Spinal cord (tissue), 10 donors: ENCODE results near the gene TGM5. TPM values are rescaled to one million over a fixed set of nuclear protein-coding genes. Genes with fewer than 3 reads are reported as not detected.

Source experiments
- DNase-seq, 6 donors: peaks; one replicate each; pipeline versions ENCODE4 v3.0.0 to v3.0.0-alpha.2; 2013 to 2015; ENCODE audit warnings: low spot score in 6 of 6, low read depth in 4 of 6
- H3K27ac ChIP-seq: one replicate; pipeline ENCODE4 v1.5.1; 2013; ENCODE audit warnings: low read depth, low read length, control low read depth
- H3K27me3 ChIP-seq: one replicate; pipeline ENCODE4 v1.6.1; 2013; ENCODE audit warnings: low read length; ENCODE audit not compliant: control insufficient read depth, insufficient read depth
- H3K36me3 ChIP-seq: one replicate; pipeline ENCODE4 v1.6.1; 2013; ENCODE audit warnings: low read length; ENCODE audit not compliant: control insufficient read depth, insufficient read depth
- H3K4me1 ChIP-seq: one replicate; pipeline ENCODE4 v1.6.1; 2013; ENCODE audit warnings: low read length; ENCODE audit not compliant: control insufficient read depth, insufficient read depth
- H3K4me3 ChIP-seq: one replicate; pipeline ENCODE4 v1.5.1; 2013; ENCODE audit warnings: low read depth, low read length, control low read depth
- H3K9me3 ChIP-seq: one replicate; pipeline ENCODE4 v1.6.1; 2013; ENCODE audit warnings: low read length; ENCODE audit not compliant: control insufficient read depth, insufficient read depth
- WGBS: methylation state at CpG from one replicate; pipeline ENCODE4 v1.1.5; 2013; ENCODE audit warnings: missing lambda C conversion rate; ENCODE audit not compliant: insufficient coverage; 5-methylcytosine and 5-hydroxymethylcytosine counted together
- long read RNA-seq, 4 donors: transcript quantifications; one replicate each; lab custom pipeline, GENCODE V29; 2026
- polyA plus RNA-seq, 2 donors: library from polyadenylated mRNA; unstranded; fragments of 120-200 nt; gene quantifications; one replicate each; pipeline ENCODE4 v1.2.1, GENCODE V29; 2013; ENCODE audit not compliant: insufficient read length in 2 of 2
- total RNA-seq, 2 donors: library from RNA; depleted of rRNA in 1 of 2; stranded (reverse); fragments of 120-200 nt in 1 of 2; fragments of >200 nt in 1 of 2; gene quantifications; one replicate each; pipeline versions ENCODE4 v1.2.3 to v1.2.4, GENCODE V29; 2013 to 2014
- donor health status: healthy.

Gene TGM5
- total RNA-seq (under 1 TPM in 1 of 2 donors, not detected in 1; 0.10 TPM), polyA plus RNA-seq (not detected)
- long read RNA-seq, donor 1, result 0 reads
- long read RNA-seq, donor 2, result 0 reads
- long read RNA-seq, donor 3, result 0 reads
- long read RNA-seq, donor 4, result 0 reads

GRCh38 chr15:43266834-43267233 lies at the start of gene TGM5:
TGM5 (minus strand) TSS chr15:43266928; CDS start chr15:43266849, 79 bp downstream.
- Histone ChIP-seq H3K27ac (no peak within 1 kb of the TSS), H3K4me3 (no peak within 1 kb of the TSS), H3K27me3 (no peaks in the 10 kb centered on the region), H3K4me1 (peaks cover 6% of the 10 kb centered on the region), H3K36me3 (no peaks in the 10 kb centered on the region), H3K9me3 (no peaks in the 10 kb centered on the region)
- 73% methylated on average over 6 of the region's 8 CpGs for WGBS
- DNase-seq, result no peak

- H3K27ac ChIP-seq, result no peak overlapping the region
- no peak overlapping the region for H3K4me3 ChIP-seq
- no peak for DNase-seq
- H3K27me3 ChIP-seq, result no peaks in the 10 kb centered on the region
- H3K36me3 ChIP-seq, result no peaks in the 10 kb centered on the region
- H3K4me1 ChIP-seq, result no peaks in the 10 kb centered on the region
- 100% methylated on average over 1 of the region's 3 CpGs for WGBS
- H3K9me3 ChIP-seq, result no peaks in the 10 kb centered on the region
Measured at GRCh38 chr15:43314171-43314570, 47.4 kb upstream of the TGM5 start.

GRCh38 chr15:43312378-43312777 lies 45.6 kb upstream of the TGM5 start:
- Histone ChIP-seq H3K4me3 (no peak overlapping the region), H3K27me3 (peaks cover 7% of the 10 kb centered on the region), H3K4me1 (no peaks in the 10 kb centered on the region), H3K36me3 (no peaks in the 10 kb centered on the region), H3K27ac (no peak overlapping the region), H3K9me3 (no peaks in the 10 kb centered on the region)
- WGBS, result 69% methylated on average over 4 of the region's 4 CpGs
- no peak for DNase-seq

- no peaks in the 10 kb centered on the region for H3K36me3 ChIP-seq
- DNase-seq, result no peak
- no peaks in the 10 kb centered on the region for H3K9me3 ChIP-seq
- H3K27me3 ChIP-seq, result peaks cover 4% of the 10 kb centered on the region
- no peaks in the 10 kb centered on the region for H3K4me1 ChIP-seq
- H3K27ac ChIP-seq, result no peak within 1 kb of the TSS
- WGBS, result 90% methylated on average over 9 of the region's 11 CpGs
- H3K4me3 ChIP-seq, result no peak within 1 kb of the TSS
Measured at GRCh38 chr15:43302205-43302817, 35.6 kb upstream of the TGM5 start, which contains the start of gene TGM7. TGM7 (minus strand) TSS chr15:43302255.

GRCh38 chr15:43299884-43300283 lies 33.2 kb upstream of the TGM5 start:
- Histone ChIP-seq H3K4me1 (no peaks in the 10 kb centered on the region), H3K27me3 (peaks cover under 1% of the 10 kb centered on the region), H3K27ac (no peak overlapping the region), H3K36me3 (no peaks in the 10 kb centered on the region), H3K4me3 (no peak overlapping the region), H3K9me3 (no peaks in the 10 kb centered on the region)
- DNase-seq, result no peak

- DNase-seq, result no peak
- Histone ChIP-seq H3K4me1 (no peaks in the 10 kb centered on the region), H3K27me3 (peaks cover 4% of the 10 kb centered on the region), H3K9me3 (no peaks in the 10 kb centered on the region), H3K4me3 (no peak overlapping the region), H3K27ac (no peak overlapping the region), H3K36me3 (no peaks in the 10 kb centered on the region)
- 85% methylated on average over 2 of the region's 3 CpGs for WGBS
Measured at GRCh38 chr15:43299411-43299810, 32.7 kb upstream of the TGM5 start.

GRCh38 chr15:43294091-43294706 lies 27.5 kb upstream of the TGM5 start:
- no peaks in the 10 kb centered on the region for H3K9me3 ChIP-seq
- no peak overlapping the region for H3K27ac ChIP-seq
- peaks cover 19% of the 10 kb centered on the region for H3K27me3 ChIP-seq
- WGBS, result 91% methylated on average over 6 of the region's 6 CpGs
- H3K4me1 ChIP-seq, result no peaks in the 10 kb centered on the region
- no peak for DNase-seq
- H3K36me3 ChIP-seq, result no peaks in the 10 kb centered on the region
- no peak overlapping the region for H3K4me3 ChIP-seq

GRCh38 chr15:43293432-43293831 lies 26.7 kb upstream of the TGM5 start:
- Histone ChIP-seq H3K27ac (no peak overlapping the region), H3K4me3 (no peak overlapping the region), H3K27me3 (peaks cover 19% of the 10 kb centered on the region), H3K9me3 (no peaks in the 10 kb centered on the region), H3K36me3 (no peaks in the 10 kb centered on the region), H3K4me1 (no peaks in the 10 kb centered on the region)
- no peak for DNase-seq
- 9% methylated on average over 12 of the region's 24 CpGs for WGBS

- DNase-seq, result no peak
- H3K27me3 ChIP-seq, result peaks cover 19% of the 10 kb centered on the region
Measured at GRCh38 chr15:43292375-43293078, 25.8 kb upstream of the TGM5 start.

More at GRCh38 chr15:43292375-43293078, 25.8 kb upstream of the TGM5 start:
- Histone ChIP-seq H3K36me3 (no peaks in the 10 kb centered on the region), H3K4me3 (no peak overlapping the region), H3K9me3 (no peaks in the 10 kb centered on the region), H3K27ac (no peak overlapping the region), H3K4me1 (no peaks in the 10 kb centered on the region)
- WGBS, result 47% methylated on average over 8 of the region's 12 CpGs
